Panc1 (cell line): ENCODE measurements around the gene KLHL30.

Source experiments
- SIN3A ChIP-seq: IDR thresholded peaks from 2 replicates; pipeline ENCODE4 v1.6.1; 2012; ENCODE audit warnings: low read depth, mild to moderate bottlenecking, low read length, moderate library complexity, borderline replicate concordance; ENCODE audit not compliant: insufficient read depth
- TF ChIP-seq, protein P1 (sequence below): fragments of 450-650 bp; IDR thresholded peaks from 2 replicates; pipeline ENCODE4 v1.5.1; 2017; ENCODE audit warnings: mild to moderate bottlenecking
- TF ChIP-seq, protein P2 (sequence below), 2 experiments: IDR thresholded peaks; 2 replicates each; pipeline ENCODE4 v1.6.1; 2011 to 2012; ENCODE audit warnings: low read depth in 2 of 2, control low read depth in 1 of 2, low read length in 1 of 2, mild to moderate bottlenecking in 1 of 2, moderate library complexity in 1 of 2; ENCODE audit not compliant: insufficient read depth in 1 of 2

DNA sequence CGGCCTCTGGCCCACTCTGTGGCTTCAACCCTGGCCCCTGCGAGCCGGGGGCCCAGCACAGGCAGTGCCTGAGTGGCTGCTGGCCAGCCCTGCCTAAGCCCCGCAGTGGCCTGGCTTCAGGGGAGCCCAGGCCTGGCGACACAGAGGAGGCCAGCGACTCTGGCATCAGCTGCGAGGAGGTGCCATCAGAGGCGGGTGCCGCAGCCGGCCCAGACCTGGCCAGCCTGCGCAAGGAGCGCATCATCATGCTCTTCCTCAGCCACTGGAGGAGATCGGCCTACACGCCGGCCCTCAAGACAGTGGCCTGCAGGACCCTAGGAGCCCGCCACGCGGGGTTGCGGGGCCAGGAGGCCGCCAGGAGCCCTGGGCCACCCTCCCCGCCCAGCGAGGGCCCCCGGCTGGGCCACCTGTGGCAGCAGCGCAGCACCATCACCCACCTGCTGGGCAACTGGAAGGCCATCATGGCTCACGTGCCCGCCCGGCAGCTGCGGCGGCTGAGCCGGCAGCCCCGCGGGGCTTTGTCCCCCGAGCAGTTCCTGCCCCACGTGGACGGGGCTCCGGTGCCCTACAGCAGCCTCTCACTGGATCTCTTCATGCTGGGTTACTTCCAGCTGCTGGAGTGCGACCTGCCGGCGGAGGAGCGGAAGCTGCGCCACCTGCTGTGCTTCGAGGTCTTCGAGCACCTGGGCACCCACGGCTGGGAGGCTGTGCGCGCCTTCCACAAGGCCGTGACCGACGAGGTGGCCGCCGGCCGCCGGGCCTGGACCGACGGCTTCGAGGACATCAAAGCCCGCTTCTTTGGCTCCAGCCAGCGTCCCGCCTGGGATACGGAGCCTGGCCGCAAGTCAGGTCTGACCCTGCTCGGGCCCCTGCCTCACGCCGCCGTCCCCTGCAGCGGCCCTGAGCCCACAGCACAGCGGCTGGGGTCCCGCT lies 7.5 kb upstream of the KLHL30 start:
- TF ChIP-seq, protein P1, sequence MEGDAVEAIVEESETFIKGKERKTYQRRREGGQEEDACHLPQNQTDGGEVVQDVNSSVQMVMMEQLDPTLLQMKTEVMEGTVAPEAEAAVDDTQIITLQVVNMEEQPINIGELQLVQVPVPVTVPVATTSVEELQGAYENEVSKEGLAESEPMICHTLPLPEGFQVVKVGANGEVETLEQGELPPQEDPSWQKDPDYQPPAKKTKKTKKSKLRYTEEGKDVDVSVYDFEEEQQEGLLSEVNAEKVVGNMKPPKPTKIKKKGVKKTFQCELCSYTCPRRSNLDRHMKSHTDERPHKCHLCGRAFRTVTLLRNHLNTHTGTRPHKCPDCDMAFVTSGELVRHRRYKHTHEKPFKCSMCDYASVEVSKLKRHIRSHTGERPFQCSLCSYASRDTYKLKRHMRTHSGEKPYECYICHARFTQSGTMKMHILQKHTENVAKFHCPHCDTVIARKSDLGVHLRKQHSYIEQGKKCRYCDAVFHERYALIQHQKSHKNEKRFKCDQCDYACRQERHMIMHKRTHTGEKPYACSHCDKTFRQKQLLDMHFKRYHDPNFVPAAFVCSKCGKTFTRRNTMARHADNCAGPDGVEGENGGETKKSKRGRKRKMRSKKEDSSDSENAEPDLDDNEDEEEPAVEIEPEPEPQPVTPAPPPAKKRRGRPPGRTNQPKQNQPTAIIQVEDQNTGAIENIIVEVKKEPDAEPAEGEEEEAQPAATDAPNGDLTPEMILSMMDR: no peak
- TF ChIP-seq SIN3A: no peak
- TF ChIP-seq, protein P2, sequence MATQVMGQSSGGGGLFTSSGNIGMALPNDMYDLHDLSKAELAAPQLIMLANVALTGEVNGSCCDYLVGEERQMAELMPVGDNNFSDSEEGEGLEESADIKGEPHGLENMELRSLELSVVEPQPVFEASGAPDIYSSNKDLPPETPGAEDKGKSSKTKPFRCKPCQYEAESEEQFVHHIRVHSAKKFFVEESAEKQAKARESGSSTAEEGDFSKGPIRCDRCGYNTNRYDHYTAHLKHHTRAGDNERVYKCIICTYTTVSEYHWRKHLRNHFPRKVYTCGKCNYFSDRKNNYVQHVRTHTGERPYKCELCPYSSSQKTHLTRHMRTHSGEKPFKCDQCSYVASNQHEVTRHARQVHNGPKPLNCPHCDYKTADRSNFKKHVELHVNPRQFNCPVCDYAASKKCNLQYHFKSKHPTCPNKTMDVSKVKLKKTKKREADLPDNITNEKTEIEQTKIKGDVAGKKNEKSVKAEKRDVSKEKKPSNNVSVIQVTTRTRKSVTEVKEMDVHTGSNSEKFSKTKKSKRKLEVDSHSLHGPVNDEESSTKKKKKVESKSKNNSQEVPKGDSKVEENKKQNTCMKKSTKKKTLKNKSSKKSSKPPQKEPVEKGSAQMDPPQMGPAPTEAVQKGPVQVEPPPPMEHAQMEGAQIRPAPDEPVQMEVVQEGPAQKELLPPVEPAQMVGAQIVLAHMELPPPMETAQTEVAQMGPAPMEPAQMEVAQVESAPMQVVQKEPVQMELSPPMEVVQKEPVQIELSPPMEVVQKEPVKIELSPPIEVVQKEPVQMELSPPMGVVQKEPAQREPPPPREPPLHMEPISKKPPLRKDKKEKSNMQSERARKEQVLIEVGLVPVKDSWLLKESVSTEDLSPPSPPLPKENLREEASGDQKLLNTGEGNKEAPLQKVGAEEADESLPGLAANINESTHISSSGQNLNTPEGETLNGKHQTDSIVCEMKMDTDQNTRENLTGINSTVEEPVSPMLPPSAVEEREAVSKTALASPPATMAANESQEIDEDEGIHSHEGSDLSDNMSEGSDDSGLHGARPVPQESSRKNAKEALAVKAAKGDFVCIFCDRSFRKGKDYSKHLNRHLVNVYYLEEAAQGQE (IDR thresholded peaks at IDR 0.05; ENCODE audit: insufficient read depth in 1 of 2, low read depth in 2 of 2, low read length in 1 of 2): no peak
